WTC11 (cell line): ENCODE data around the gene FAM227B. TPM values are rescaled to one million over a fixed set of nuclear protein-coding genes. Genes with fewer than 3 reads are reported as not detected.

Experiments
- ATAC-seq: fragments of 200-7000 bp; cut with Tn5 transposase; 2 replicates; pipeline ENCODE4 v1.10.0; 2021; ENCODE audit warnings: mild to moderate bottlenecking, moderate library complexity
- CTCF ChIA-PET: fragments of 300-600 bp; sonication (Branson Sonifier 250); formaldehyde crosslinking; loops from one replicate; lab custom pipeline; 2021; ENCODE audit warnings: antibody characterized with exemption; lab: Charles Lee
- POLR2A ChIA-PET: fragments of 350-600 bp; sonication (Branson Sonifier 250); formaldehyde crosslinking; loops from one replicate; lab custom pipeline; 2021; ENCODE audit warnings: antibody characterized with exemption; lab: Charles Lee
- DNase-seq: peaks from one replicate; pipeline ENCODE4 v3.0.0; 2021; ENCODE audit warnings: low spot score
- H3K27ac Mint-ChIP-seq: 2 replicates; pipeline ENCODE4 v1.8.0; 2021; ENCODE audit warnings: mixed read lengths
- H3K27me3 Mint-ChIP-seq: 2 replicates; pipeline ENCODE4 v1.8.0; 2021; ENCODE audit warnings: low read depth, mild to moderate bottlenecking, moderate library complexity, mixed read lengths
- H3K36me3 Mint-ChIP-seq: 2 replicates; pipeline ENCODE4 v1.8.0; 2021; ENCODE audit warnings: mixed read lengths
- H3K4me1 Mint-ChIP-seq: 2 replicates; pipeline ENCODE4 v1.8.0; 2022; ENCODE audit warnings: mixed read lengths
- H3K4me3 Mint-ChIP-seq: 2 replicates; pipeline ENCODE4 v1.8.0; 2021; ENCODE audit warnings: mild to moderate bottlenecking, moderate library complexity, mixed read lengths
- H3K9me3 Mint-ChIP-seq: 2 replicates; pipeline ENCODE4 v1.8.0; 2021; ENCODE audit warnings: mixed read lengths
- ATF1 ChIP-seq: sonication (generic); formaldehyde crosslinking; IDR thresholded peaks from 2 replicates; pipeline ENCODE4 v1.8.1; 2023; ENCODE audit warnings: mild to moderate bottlenecking, moderate library complexity, missing genetic modification reagents
- CBFB ChIP-seq: sonication (generic); formaldehyde crosslinking; IDR thresholded peaks from 2 replicates; pipeline ENCODE4 v1.8.1; 2022; ENCODE audit warnings: mild to moderate bottlenecking, low read depth, missing genetic modification reagents
- CREB1 ChIP-seq: sonication (generic); formaldehyde crosslinking; IDR thresholded peaks from 2 replicates; pipeline ENCODE4 v1.8.0; 2023; ENCODE audit warnings: mild to moderate bottlenecking, missing genetic modification reagents
- FOXJ3 ChIP-seq: sonication (generic); formaldehyde crosslinking; IDR thresholded peaks from 2 replicates; pipeline ENCODE4 v1.9.0; 2021; ENCODE audit warnings: missing genetic modification reagents, mild to moderate bottlenecking, borderline replicate concordance
- FOXK1 ChIP-seq: sonication (generic); formaldehyde crosslinking; IDR thresholded peaks from 2 replicates; pipeline ENCODE4 v1.8.0; 2022; ENCODE audit warnings: mild to moderate bottlenecking, moderate library complexity, missing genetic modification reagents
- GTF2I ChIP-seq: fragments of 250-450 bp; sonication (Bioruptor Pico); conservative IDR thresholded peaks from 2 replicates; pipeline ENCODE4 v1.4.0; 2021; ENCODE audit warnings: mild to moderate bottlenecking
- HMGA2 ChIP-seq: fragments of 250-450 bp; sonication (Bioruptor Pico); IDR thresholded peaks from 2 replicates; pipeline ENCODE4 v1.4.0; 2021; ENCODE audit warnings: mild to moderate bottlenecking, moderate library complexity
- NFE2L1 ChIP-seq: sonication (generic); formaldehyde crosslinking; IDR thresholded peaks from 2 replicates; pipeline ENCODE4 v1.8.1; 2023; ENCODE audit warnings: missing genetic modification reagents
- NR2C2 ChIP-seq: sonication (generic); formaldehyde crosslinking; IDR thresholded peaks from 2 replicates; pipeline ENCODE4 v1.8.0; 2022; ENCODE audit warnings: mild to moderate bottlenecking, missing genetic modification reagents
- OVOL2 ChIP-seq: fragments of 250-450 bp; sonication (Bioruptor Pico); IDR thresholded peaks from 2 replicates; pipeline ENCODE4 v1.9.0; 2021; ENCODE audit warnings: mild to moderate bottlenecking, borderline replicate concordance
- SOX15 ChIP-seq: fragments of 250-450 bp; sonication (Bioruptor Pico); IDR thresholded peaks from 2 replicates; pipeline ENCODE4 v1.9.0; 2021; ENCODE audit warnings: mild to moderate bottlenecking
- ZBTB43 ChIP-seq: sonication (generic); formaldehyde crosslinking; IDR thresholded peaks from 2 replicates; pipeline ENCODE4 v1.8.1; 2023; ENCODE audit warnings: mild to moderate bottlenecking, missing genetic modification reagents
- ZNF121 ChIP-seq: sonication (generic); formaldehyde crosslinking; IDR thresholded peaks from 2 replicates; pipeline ENCODE4 v1.8.0; 2023; ENCODE audit warnings: missing genetic modification reagents
- ZNF138 ChIP-seq: sonication (generic); formaldehyde crosslinking; conservative IDR thresholded peaks from 2 replicates; pipeline ENCODE4 v1.8.1; 2022; ENCODE audit warnings: mild to moderate bottlenecking, moderate library complexity, missing genetic modification reagents
- ZNF425 ChIP-seq: fragments of 250-450 bp; sonication (Bioruptor Pico); conservative IDR thresholded peaks from 2 replicates; pipeline ENCODE4 v1.9.0; 2021; ENCODE audit warnings: mild to moderate bottlenecking
- total RNA-seq: library from RNA; stranded (reverse); gene quantifications from 3 replicates; pipeline ENCODE4 v1.2.3, GENCODE V29; 2021
- TF ChIP-seq, protein P1 (sequence below): sonication (generic); formaldehyde crosslinking; IDR thresholded peaks from 2 replicates; pipeline ENCODE4 v1.8.0; 2022; ENCODE audit warnings: mild to moderate bottlenecking, missing genetic modification reagents
- TF ChIP-seq, protein P2 (sequence below): sonication (generic); formaldehyde crosslinking; IDR thresholded peaks from 2 replicates; pipeline ENCODE4 v1.8.1; 2023; ENCODE audit warnings: mild to moderate bottlenecking, missing genetic modification reagents
- TF ChIP-seq, protein P3 (sequence below): sonication (generic); formaldehyde crosslinking; IDR thresholded peaks from 2 replicates; pipeline ENCODE4 v1.8.1; 2022; ENCODE audit warnings: mild to moderate bottlenecking, missing genetic modification reagents, moderate library complexity, borderline replicate concordance
- TF ChIP-seq, protein P4 (sequence below): fragments of 250-450 bp; sonication (Bioruptor Pico); IDR thresholded peaks from 2 replicates; pipeline ENCODE4 v1.8.0; 2021; ENCODE audit warnings: mild to moderate bottlenecking
- TF ChIP-seq, protein P5 (sequence below): sonication (generic); formaldehyde crosslinking; conservative IDR thresholded peaks from 2 replicates; pipeline ENCODE4 v1.8.1; 2022; ENCODE audit warnings: mild to moderate bottlenecking, missing genetic modification reagents

The FAM227B gene
- total RNA-seq, 1 experiment from 2014 or later = 6.8 TPM

DNA sequence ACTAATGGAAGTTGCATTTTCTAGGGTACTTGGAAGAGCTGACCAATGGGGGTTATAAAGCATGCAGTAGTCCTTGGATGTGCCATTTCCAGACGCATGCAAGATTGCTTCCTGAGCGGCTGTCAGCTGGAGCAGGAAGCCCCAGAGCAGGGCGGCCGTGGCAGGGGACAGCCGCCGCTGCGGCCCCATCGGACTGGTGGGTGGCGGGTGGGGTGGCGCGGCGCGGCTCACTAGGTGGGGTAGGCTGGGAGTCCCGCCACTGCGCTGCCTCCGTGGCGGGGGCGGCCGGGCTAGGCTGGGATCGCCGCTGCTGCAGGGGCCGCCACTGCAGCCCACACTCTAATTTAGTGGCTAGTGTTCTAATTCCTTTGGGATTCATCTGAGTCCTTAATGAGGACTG is 254.1 kb downstream of the FAM227B start:
- no peak overlapping the region for H3K4me3 Mint-ChIP-seq
- ChIA-PET POLR2A (no interaction called here), CTCF (interaction anchor here (1.4 kb wide), 1 partner anchor 56 kb away, joined by 3 read pairs; the partner anchor contains the start of gene FGF7)
- no peaks in the 10 kb centered on the region for H3K27me3 Mint-ChIP-seq
- ATAC-seq = no peak
- H3K9me3 Mint-ChIP-seq = no peaks in the 10 kb centered on the region
- H3K36me3 Mint-ChIP-seq = no peaks in the 10 kb centered on the region
- TF ChIP-seq NFE2L1 (CRISPR knock-in tag) = no peak
- TF ChIP-seq SOX15 (CRISPR knock-in tag) = no peak
- TF ChIP-seq GTF2I = no peak
- TF ChIP-seq, protein P1, sequence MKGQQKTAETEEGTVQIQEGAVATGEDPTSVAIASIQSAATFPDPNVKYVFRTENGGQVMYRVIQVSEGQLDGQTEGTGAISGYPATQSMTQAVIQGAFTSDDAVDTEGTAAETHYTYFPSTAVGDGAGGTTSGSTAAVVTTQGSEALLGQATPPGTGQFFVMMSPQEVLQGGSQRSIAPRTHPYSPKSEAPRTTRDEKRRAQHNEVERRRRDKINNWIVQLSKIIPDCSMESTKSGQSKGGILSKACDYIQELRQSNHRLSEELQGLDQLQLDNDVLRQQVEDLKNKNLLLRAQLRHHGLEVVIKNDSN (CRISPR knock-in tag) = no peak
- no peak for TF ChIP-seq ZNF425
- no peak for TF ChIP-seq NR2C2 (CRISPR knock-in tag)
- no peak for TF ChIP-seq OVOL2
- TF ChIP-seq, protein P2, sequence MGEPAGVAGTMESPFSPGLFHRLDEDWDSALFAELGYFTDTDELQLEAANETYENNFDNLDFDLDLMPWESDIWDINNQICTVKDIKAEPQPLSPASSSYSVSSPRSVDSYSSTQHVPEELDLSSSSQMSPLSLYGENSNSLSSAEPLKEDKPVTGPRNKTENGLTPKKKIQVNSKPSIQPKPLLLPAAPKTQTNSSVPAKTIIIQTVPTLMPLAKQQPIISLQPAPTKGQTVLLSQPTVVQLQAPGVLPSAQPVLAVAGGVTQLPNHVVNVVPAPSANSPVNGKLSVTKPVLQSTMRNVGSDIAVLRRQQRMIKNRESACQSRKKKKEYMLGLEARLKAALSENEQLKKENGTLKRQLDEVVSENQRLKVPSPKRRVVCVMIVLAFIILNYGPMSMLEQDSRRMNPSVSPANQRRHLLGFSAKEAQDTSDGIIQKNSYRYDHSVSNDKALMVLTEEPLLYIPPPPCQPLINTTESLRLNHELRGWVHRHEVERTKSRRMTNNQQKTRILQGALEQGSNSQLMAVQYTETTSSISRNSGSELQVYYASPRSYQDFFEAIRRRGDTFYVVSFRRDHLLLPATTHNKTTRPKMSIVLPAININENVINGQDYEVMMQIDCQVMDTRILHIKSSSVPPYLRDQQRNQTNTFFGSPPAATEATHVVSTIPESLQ = no peak
- TF ChIP-seq, protein P3, sequence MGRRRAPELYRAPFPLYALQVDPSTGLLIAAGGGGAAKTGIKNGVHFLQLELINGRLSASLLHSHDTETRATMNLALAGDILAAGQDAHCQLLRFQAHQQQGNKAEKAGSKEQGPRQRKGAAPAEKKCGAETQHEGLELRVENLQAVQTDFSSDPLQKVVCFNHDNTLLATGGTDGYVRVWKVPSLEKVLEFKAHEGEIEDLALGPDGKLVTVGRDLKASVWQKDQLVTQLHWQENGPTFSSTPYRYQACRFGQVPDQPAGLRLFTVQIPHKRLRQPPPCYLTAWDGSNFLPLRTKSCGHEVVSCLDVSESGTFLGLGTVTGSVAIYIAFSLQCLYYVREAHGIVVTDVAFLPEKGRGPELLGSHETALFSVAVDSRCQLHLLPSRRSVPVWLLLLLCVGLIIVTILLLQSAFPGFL (CRISPR knock-in tag) = no peak
- TF ChIP-seq ZNF138 (CRISPR knock-in tag) = no peak
- TF ChIP-seq, protein P4, sequence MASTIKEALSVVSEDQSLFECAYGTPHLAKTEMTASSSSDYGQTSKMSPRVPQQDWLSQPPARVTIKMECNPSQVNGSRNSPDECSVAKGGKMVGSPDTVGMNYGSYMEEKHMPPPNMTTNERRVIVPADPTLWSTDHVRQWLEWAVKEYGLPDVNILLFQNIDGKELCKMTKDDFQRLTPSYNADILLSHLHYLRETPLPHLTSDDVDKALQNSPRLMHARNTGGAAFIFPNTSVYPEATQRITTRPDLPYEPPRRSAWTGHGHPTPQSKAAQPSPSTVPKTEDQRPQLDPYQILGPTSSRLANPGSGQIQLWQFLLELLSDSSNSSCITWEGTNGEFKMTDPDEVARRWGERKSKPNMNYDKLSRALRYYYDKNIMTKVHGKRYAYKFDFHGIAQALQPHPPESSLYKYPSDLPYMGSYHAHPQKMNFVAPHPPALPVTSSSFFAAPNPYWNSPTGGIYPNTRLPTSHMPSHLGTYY (CRISPR knock-in tag) = no peak
- TF ChIP-seq FOXK1 (CRISPR knock-in tag) = no peak
- TF ChIP-seq ZBTB43 = no peak
- no peak for TF ChIP-seq CBFB (CRISPR knock-in tag)
- no peak for TF ChIP-seq ZNF121
- TF ChIP-seq CREB1 (CRISPR knock-in tag) = no peak
- no peak for TF ChIP-seq FOXJ3 (CRISPR knock-in tag)
- TF ChIP-seq, protein P5, sequence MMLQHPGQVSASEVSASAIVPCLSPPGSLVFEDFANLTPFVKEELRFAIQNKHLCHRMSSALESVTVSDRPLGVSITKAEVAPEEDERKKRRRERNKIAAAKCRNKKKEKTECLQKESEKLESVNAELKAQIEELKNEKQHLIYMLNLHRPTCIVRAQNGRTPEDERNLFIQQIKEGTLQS (CRISPR knock-in tag) = no peak
- no peak for TF ChIP-seq ATF1 (CRISPR knock-in tag)
- no peak for TF ChIP-seq HMGA2 (CRISPR knock-in tag)
- no peak overlapping the region for H3K27ac Mint-ChIP-seq
- peaks cover 5% of the 10 kb centered on the region; the same call in 1 of the 2 replicates for H3K4me1 Mint-ChIP-seq
- DNase-seq = no peak
